H1 (cell line): Measurements from ENCODE around the gene FOXE1. TPM values are rescaled to one million over a fixed set of nuclear protein-coding genes. Genes with fewer than 3 reads are reported as not detected.

Experiments used
- CTCF ChIA-PET: fragments of 300-600 bp; sonication (Branson Sonifier 250); formaldehyde crosslinking; loops from one replicate; lab custom pipeline; 2021; ENCODE audit not compliant: partially characterized antibody; lab: Charles Lee
- POLR2A ChIA-PET: fragments of 300-600 bp; sonication (Branson Sonifier 250); formaldehyde crosslinking; loops from one replicate; lab custom pipeline; 2021; ENCODE audit warnings: inconsistent platforms; ENCODE audit not compliant: partially characterized antibody; lab: Charles Lee
- DNase-seq, 2 experiments: peaks; one replicate each; pipeline versions ENCODE4 v3.0.0 to v3.0.0-alpha.2; 2010 to 2022; ENCODE audit warnings: low spot score in 2 of 2, low read depth in 1 of 2, mixed read lengths in 1 of 2
- FAIRE-seq: peaks from 2 replicates; lab custom pipeline; 2011; peaks lifted over from hg19 to GRCh38; lab: Jason Lieb, UNC
- H2AFZ ChIP-seq: 2 replicates; pipeline ENCODE4 v1.8.1; 2012; ENCODE audit warnings: low read length, inconsistent platforms
- H2AK5ac ChIP-seq: 2 replicates; pipeline ENCODE4 v1.6.1; 2013; ENCODE audit warnings: low read depth, low read length
- H2BK120ac ChIP-seq: replicated peaks from 2 replicates; pipeline ENCODE3; 2013; ENCODE audit warnings: low read depth, low read length, inconsistent platforms
- H2BK12ac ChIP-seq: 2 replicates; pipeline ENCODE4 v1.6.1; 2013; ENCODE audit warnings: low read depth, low read length
- H2BK15ac ChIP-seq: 2 replicates; pipeline ENCODE4 v1.6.1; 2013; ENCODE audit warnings: low read length
- H2BK20ac ChIP-seq: 2 replicates; pipeline ENCODE4 v1.6.1; 2013; ENCODE audit warnings: low read length
- H2BK5ac ChIP-seq: 2 replicates; pipeline ENCODE4 v1.6.1; 2013; ENCODE audit warnings: low read depth, low read length
- H3K14ac ChIP-seq: 2 replicates; pipeline ENCODE4 v1.6.1; 2013; ENCODE audit warnings: inconsistent platforms; ENCODE audit not compliant: insufficient read length
- H3K18ac ChIP-seq: 2 replicates; pipeline ENCODE4 v1.6.1; 2013; ENCODE audit warnings: low read length; ENCODE audit errors: extremely low read depth
- H3K23ac ChIP-seq: 2 replicates; pipeline ENCODE4 v1.6.1; 2013; ENCODE audit warnings: inconsistent platforms; ENCODE audit not compliant: insufficient read length
- H3K23me2 ChIP-seq: 2 replicates; pipeline ENCODE4 v1.6.1; 2013; ENCODE audit warnings: low read depth, low read length
- H3K27ac ChIP-seq: 2 replicates; pipeline ENCODE4 v1.6.1; 2011; ENCODE audit warnings: low read depth, low read length, inconsistent platforms
- H3K27me3 ChIP-seq, 4 experiments: replicated peaks in 1 of 4; 1 replicate in 1 of 4; 2 replicates in 3 of 4; pipeline versions ENCODE4 v1.6.1 to v1.8.1; 2011 to 2013; ENCODE audit warnings: low read length in 3 of 4, mild to moderate bottlenecking in 3 of 4, inconsistent platforms in 2 of 4, mixed read lengths in 2 of 4, moderate library complexity in 1 of 4; ENCODE audit not compliant: control insufficient read depth in 3 of 4, insufficient read depth in 3 of 4; ENCODE audit errors: extremely low read depth in 1 of 4
- H3K36me3 ChIP-seq, 4 experiments: 2 replicates each; pipeline versions ENCODE4 v1.6.1 to v1.8.1; 2011 to 2013; ENCODE audit warnings: mild to moderate bottlenecking in 4 of 4, low read length in 3 of 4, moderate library complexity in 2 of 4, control low read depth in 1 of 4, inconsistent platforms in 1 of 4; ENCODE audit not compliant: insufficient read depth in 4 of 4, control insufficient read depth in 2 of 4
- H3K4ac ChIP-seq: replicated peaks from 2 replicates; pipeline ENCODE3; 2013; ENCODE audit warnings: low read length, low read depth, mixed read lengths, inconsistent platforms; ENCODE audit not compliant: insufficient read length
- H3K4me1 ChIP-seq, 4 experiments: replicated peaks in 1 of 4; 1 replicate in 1 of 4; 2 replicates in 3 of 4; pipeline versions ENCODE4 v1.6.1 to v1.8.1; 2011 to 2013; ENCODE audit warnings: low read length in 3 of 4, inconsistent platforms in 2 of 4, mixed read lengths in 1 of 4; ENCODE audit not compliant: insufficient read depth in 4 of 4, control insufficient read depth in 3 of 4
- H3K4me2 ChIP-seq, 2 experiments: 2 replicates each; pipeline versions ENCODE4 v1.6.1 to v1.8.1; 2011 to 2013; ENCODE audit warnings: low read depth in 2 of 2, low read length in 2 of 2, control low read depth in 1 of 2, inconsistent platforms in 1 of 2, mild to moderate bottlenecking in 1 of 2; ENCODE audit not compliant: insufficient read depth in 1 of 2
- H3K4me3 ChIP-seq, 4 experiments: fragments of 200-600, 300-600 bp in 1 of 4; sonication (generic), shearing (Covaris generic), sonication (Bioruptor Twin) in 1 of 4; 2 replicates each; pipeline versions ENCODE4 v1.5.1 to v1.8.1; 2011 to 2016; ENCODE audit warnings: low read length in 4 of 4, low read depth in 3 of 4, control low read depth in 2 of 4, inconsistent platforms in 2 of 4, mild to moderate bottlenecking in 2 of 4, mixed read lengths in 1 of 4, moderate library complexity in 1 of 4; ENCODE audit not compliant: insufficient read depth in 2 of 4; ENCODE audit errors: extremely low read depth in 1 of 4
- H3K56ac ChIP-seq: replicated peaks from 2 replicates; pipeline ENCODE3; 2013; ENCODE audit warnings: low read depth, mild to moderate bottlenecking, mixed read lengths, low read length, inconsistent platforms; ENCODE audit not compliant: insufficient read length
- H3K79me1 ChIP-seq: 2 replicates; pipeline ENCODE4 v1.6.1; 2013; ENCODE audit warnings: low read depth, low read length, control low read depth
- H3K79me2 ChIP-seq, 2 experiments: 2 replicates each; pipeline versions ENCODE4 v1.6.1 to v1.8.1; 2012 to 2013; ENCODE audit warnings: low read length in 2 of 2, mild to moderate bottlenecking in 2 of 2, inconsistent platforms in 1 of 2; ENCODE audit not compliant: insufficient read depth in 2 of 2, control insufficient read depth in 1 of 2
- H3K9ac ChIP-seq, 4 experiments: replicated peaks in 1 of 4; 1 replicate in 1 of 4; 2 replicates in 3 of 4; pipeline versions ENCODE4 v1.6.1 to v1.8.1; 2011 to 2013; ENCODE audit warnings: low read depth in 3 of 4, low read length in 3 of 4, control low read depth in 2 of 4, mild to moderate bottlenecking in 2 of 4, moderate library complexity in 2 of 4, inconsistent platforms in 1 of 4; ENCODE audit errors: extremely low read depth in 1 of 4
- H3K9me3 ChIP-seq, 2 experiments: 2 replicates each; pipeline versions ENCODE4 v1.6.1 to v1.8.1; 2012 to 2013; ENCODE audit warnings: mild to moderate bottlenecking in 2 of 2, moderate library complexity in 2 of 2, control low read depth in 1 of 2, inconsistent platforms in 1 of 2, low read depth in 1 of 2, low read length in 1 of 2, mixed read lengths in 1 of 2; ENCODE audit not compliant: insufficient read depth in 2 of 2
- H4K20me1 ChIP-seq, 2 experiments: replicated peaks in 1 of 2; 2 replicates each; pipeline versions ENCODE3 to v1.8.1; 2011 to 2013; ENCODE audit warnings: inconsistent platforms in 2 of 2, low read length in 2 of 2, mild to moderate bottlenecking in 1 of 2; ENCODE audit not compliant: insufficient read depth in 2 of 2, control insufficient read depth in 1 of 2
- H4K5ac ChIP-seq: 2 replicates; pipeline ENCODE4 v1.6.1; 2013; ENCODE audit warnings: low read length, low read depth, mixed read lengths, inconsistent platforms; ENCODE audit not compliant: insufficient read length
- H4K8ac ChIP-seq: 2 replicates; pipeline ENCODE4 v1.8.0; 2013; ENCODE audit warnings: mild to moderate bottlenecking, moderate library complexity, low read length, inconsistent platforms; ENCODE audit not compliant: insufficient read depth; ENCODE audit errors: extremely low read depth
- H4K91ac ChIP-seq: replicated peaks from 2 replicates; pipeline ENCODE3; 2013; ENCODE audit warnings: low read length, mixed read lengths, inconsistent platforms; ENCODE audit not compliant: insufficient read length
- ATF3 ChIP-seq: IDR thresholded peaks from 2 replicates; pipeline ENCODE4 v1.6.1; 2011; ENCODE audit warnings: low read depth, mild to moderate bottlenecking, low read length; ENCODE audit not compliant: insufficient read depth
- CBX8 ChIP-seq: fragments of 300-800, 300-1000 bp; sonication (generic); IDR thresholded peaks from 2 replicates; pipeline ENCODE4 v1.7.1; 2016; ENCODE audit warnings: low read depth, low read length, borderline replicate concordance
- EZH2 ChIP-seq: fragments of 200-600 bp; sonication (generic); IDR thresholded peaks from 2 replicates; pipeline ENCODE4 v1.7.1; 2012; ENCODE audit warnings: low read depth, mild to moderate bottlenecking, moderate library complexity, low read length, inconsistent platforms; ENCODE audit not compliant: severe bottlenecking
- KDM5A ChIP-seq: fragments of 200-600 bp; IDR thresholded peaks from 2 replicates; pipeline ENCODE4 v1.7.1; 2012; ENCODE audit warnings: mild to moderate bottlenecking, low read length, inconsistent platforms, mixed read lengths
- RNF2 ChIP-seq: fragments of 200-900, 300-1000 bp; sonication (generic); IDR thresholded peaks from 2 replicates; pipeline ENCODE4 v1.7.1; 2016; ENCODE audit warnings: borderline replicate concordance, low read depth, mild to moderate bottlenecking, antibody characterized with exemption, low read length; ENCODE audit not compliant: poor library complexity, severe bottlenecking; ENCODE audit errors: missing control alignments
- SP1 ChIP-seq: IDR thresholded peaks from 2 replicates; pipeline ENCODE4 v1.6.1; 2011; ENCODE audit warnings: low read depth, low read length
- SUZ12 ChIP-seq: fragments of 200-600 bp; sonication (generic); IDR thresholded peaks from 2 replicates; pipeline ENCODE4 v1.6.1; 2012; ENCODE audit warnings: mild to moderate bottlenecking, inconsistent platforms, low read length, moderate library complexity, mixed read lengths
- WGBS, 2 experiments: shearing (Covaris generic) in 1 of 2; methylation state at CpG; one replicate each; pipeline versions ENCODE4 v1.1.6 to v1.1.7; 2013 to 2015; ENCODE audit warnings: low lambda C conversion rate in 2 of 2, mixed read lengths in 2 of 2, inconsistent platforms in 1 of 2, low coverage in 1 of 2, missing lambda C conversion rate in 1 of 2; ENCODE audit not compliant: insufficient replicate concordance in 2 of 2, insufficient coverage in 1 of 2, insufficient read length in 1 of 2; ENCODE audit errors: extremely low coverage in 1 of 2, missing lambda C conversion rate in 1 of 2; 5-methylcytosine and 5-hydroxymethylcytosine counted together
- polyA plus RNA-seq, 7 experiments: library from polyadenylated mRNA; depleted of rRNA in 3 of 7; stranded (reverse) in 5 of 7; unstranded in 2 of 7; fragments of >200 nt in 5 of 7; fragments of 200-250 nt in 2 of 7; gene quantifications; 1 replicate in 5 of 7; 2 replicates in 1 of 7; 4 replicates in 1 of 7; pipeline versions ENCODE4 v1.2.1 to v1.2.3, GENCODE V29; 2011 to 2013; ENCODE audit warnings: missing spikeins in 2 of 7, mixed read lengths in 2 of 7
- total RNA-seq: library from RNA; stranded (reverse); fragmentation: NEBNext Ultra II Directional; extraction: Animal tissue kit (Norgen Biotek cat#: 25700); gene quantifications from 2 replicates; pipeline ENCODE4 v1.2.1, GENCODE V29; 2021

The FOXE1 gene
- total and polyA plus RNA-seq, 2 of the 8 experiments (the other 6 are each of a cell fraction or from before 2014, with no cell fraction given), result 0.03 TPM; not detected in 1

DNA sequence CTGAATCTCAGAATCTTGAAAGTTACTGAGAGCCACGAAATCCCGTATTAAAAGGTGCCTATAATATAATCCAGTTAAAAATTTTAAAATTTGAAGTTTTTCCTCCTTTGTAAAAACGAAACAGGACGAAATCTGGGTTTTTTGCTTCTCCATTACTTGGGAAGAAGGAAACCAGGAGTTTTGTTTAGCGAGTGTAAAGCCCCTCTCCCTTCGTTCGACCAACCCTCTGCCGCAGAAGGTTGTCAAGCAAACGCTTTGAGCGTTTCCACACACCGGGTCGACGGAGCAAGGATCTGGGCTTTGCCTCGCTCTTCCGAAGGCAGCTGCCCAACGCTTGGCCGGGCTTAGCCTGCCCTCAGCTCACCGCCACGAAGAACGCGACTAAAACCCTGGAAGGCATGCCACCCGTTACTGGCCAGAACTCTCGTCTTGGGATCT, 1.6 kb upstream of the FOXE1 start:
- Histone ChIP-seq H2BK20ac (no peak overlapping the region), H4K8ac (no peak overlapping the region), H3K79me1 (no peaks in the 10 kb centered on the region), H4K20me1 (peaks cover 13 to 24% of the 10 kb centered on the region in 2 experiments), H2BK15ac (no peak overlapping the region), H2BK12ac (peak overlapping the region; percentile 92; the same call in 1 of the 2 replicates), H3K4me3 (peak overlapping the region in 2 of 4 experiments; percentile 51 to 59; a peak in 3 of 8 replicates), H4K5ac (no peak overlapping the region), H3K14ac (no peak overlapping the region), H3K4me2 (peak overlapping the region; percentile 72), H3K56ac (no peak overlapping the region), H3K27me3 (peaks cover 99 to 100% (median 99%) of the 10 kb centered on the region in 4 experiments), H4K91ac (no peak overlapping the region), H3K79me2 (no peaks in the 10 kb centered on the region)
- 5% methylated on average over 16 of the region's 23 CpGs; no CpG with 5 or more reads in 1 of the 2 experiments for WGBS, 2 experiments
- ChIA-PET POLR2A (interaction anchor here (0.7 kb wide), 1 partner anchor 13 kb away, joined by 3 read pairs; no protein-coding TSS in a partner anchor), CTCF (interaction anchor here (0.7 to 1.2 kb wide), 5 partner anchors 9 to 142 kb away, joined by 3 to 4 read pairs (median 3); no protein-coding TSS in a partner anchor)
- TF ChIP-seq CBX8 (peak; percentile 79; the same call in 1 of the 2 replicates), SP1 (0 out of 2 replicates have a peak, but pooled peaks have one; percentile 12), KDM5A (no peak), EZH2 (peak; percentile 53), ATF3 (no peak), SUZ12 (peak; percentile 62; the same call in 1 of the 2 replicates), RNF2 (peak; percentile 92)
- TF ChIP-seq, all 59 proteins: peak for 5
- no peak overlapping the region for H2BK5ac ChIP-seq
- FAIRE-seq, result no peak
- no peak overlapping the region for H3K27ac ChIP-seq
- H3K4me1 ChIP-seq, result peaks cover 10 to 34% (median 18%) of the 10 kb centered on the region in 4 experiments
- H3K23me2 ChIP-seq, result peaks cover 17% of the 10 kb centered on the region; the same call in 1 of the 2 replicates
- no peak overlapping the region for H3K4ac ChIP-seq
- H2BK120ac ChIP-seq, result no peak overlapping the region
- H3K23ac ChIP-seq, result no peak overlapping the region
- no peak for DNase-seq
- H2AK5ac ChIP-seq, result no peak overlapping the region
- no peaks in the 10 kb centered on the region for H3K9me3 ChIP-seq
- H3K36me3 ChIP-seq, result peaks cover 0 to 6% (median 0%) of the 10 kb centered on the region in 4 experiments; a peak in 1 of 8 replicates
- peak overlapping the region; percentile 32; the same call in 1 of the 2 replicates for H3K18ac ChIP-seq
- no peak overlapping the region for H3K9ac ChIP-seq
- H2AFZ ChIP-seq, result no peak overlapping the region
